ENCODE data around the gene CTDSPL.

DNA sequence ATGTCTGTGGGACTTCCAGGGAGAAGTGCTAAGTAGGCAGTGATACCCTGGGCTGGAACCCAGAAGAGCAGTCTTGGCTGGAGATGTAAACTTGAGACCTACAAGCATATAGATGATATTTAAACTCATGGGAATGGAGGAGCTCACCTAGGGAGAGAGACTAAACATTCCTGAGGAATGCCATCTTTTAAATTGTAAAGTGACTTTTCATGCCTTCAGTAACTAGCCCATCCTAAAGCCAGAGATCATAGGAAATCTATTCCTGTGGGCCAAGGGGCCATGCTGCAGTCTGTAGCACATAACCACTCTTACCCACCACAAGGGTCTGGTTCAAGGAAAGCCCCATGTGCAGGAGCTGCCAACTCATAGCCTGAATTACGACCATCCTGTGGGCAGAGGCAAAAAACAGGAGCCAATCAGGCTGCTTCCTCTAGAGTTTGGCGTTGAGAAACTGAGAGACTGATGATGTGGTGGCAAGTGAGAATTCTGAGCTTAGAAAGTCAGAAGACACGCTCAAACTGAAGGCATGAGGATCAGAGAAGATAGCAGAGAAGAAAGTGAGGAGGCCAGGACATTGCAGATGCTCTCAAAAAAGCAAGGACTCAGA, 37.5 kb downstream of the CTDSPL start:
- TF ChIP-seq, protein P1, sequence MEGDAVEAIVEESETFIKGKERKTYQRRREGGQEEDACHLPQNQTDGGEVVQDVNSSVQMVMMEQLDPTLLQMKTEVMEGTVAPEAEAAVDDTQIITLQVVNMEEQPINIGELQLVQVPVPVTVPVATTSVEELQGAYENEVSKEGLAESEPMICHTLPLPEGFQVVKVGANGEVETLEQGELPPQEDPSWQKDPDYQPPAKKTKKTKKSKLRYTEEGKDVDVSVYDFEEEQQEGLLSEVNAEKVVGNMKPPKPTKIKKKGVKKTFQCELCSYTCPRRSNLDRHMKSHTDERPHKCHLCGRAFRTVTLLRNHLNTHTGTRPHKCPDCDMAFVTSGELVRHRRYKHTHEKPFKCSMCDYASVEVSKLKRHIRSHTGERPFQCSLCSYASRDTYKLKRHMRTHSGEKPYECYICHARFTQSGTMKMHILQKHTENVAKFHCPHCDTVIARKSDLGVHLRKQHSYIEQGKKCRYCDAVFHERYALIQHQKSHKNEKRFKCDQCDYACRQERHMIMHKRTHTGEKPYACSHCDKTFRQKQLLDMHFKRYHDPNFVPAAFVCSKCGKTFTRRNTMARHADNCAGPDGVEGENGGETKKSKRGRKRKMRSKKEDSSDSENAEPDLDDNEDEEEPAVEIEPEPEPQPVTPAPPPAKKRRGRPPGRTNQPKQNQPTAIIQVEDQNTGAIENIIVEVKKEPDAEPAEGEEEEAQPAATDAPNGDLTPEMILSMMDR (IDR thresholded peaks at IDR 0.05; ENCODE audit: poor library complexity) = no peak
- TF ChIP-seq EZH2 (IDR thresholded peaks at IDR 0.05; ENCODE audit: borderline replicate concordance) = no peak
